IMR-90 (cell line): Measurements from ENCODE around the gene DKK2. TPM values are rescaled to one million over a fixed set of nuclear protein-coding genes. Genes with fewer than 3 reads are reported as not detected.

ENCODE experiments used
- ATAC-seq: fragments of 200-7000 bp; cut with Tn5 transposase; 2 replicates; pipeline ENCODE4 v1.9.1; 2020; ENCODE audit warnings: low read depth, mild to moderate bottlenecking, moderate library complexity
- BruUV-seq: library from RNA; stranded (reverse); fragments of 400-500 nt; replicated peaks from 2 replicates; lab custom pipeline; 2021; lab: Mats Ljungman, UMichigan
- CTCF ChIA-PET: fragments of 300-600 bp; formaldehyde crosslinking; extraction: SDS; loops from one replicate; lab custom pipeline; 2021; ENCODE audit warnings: antibody characterized with exemption; lab: Yijun Ruan, JAX
- POLR2A ChIA-PET: fragments of 300-600 bp; sonication (Branson Sonifier 250); formaldehyde crosslinking; loops from one replicate; lab custom pipeline; 2022; ENCODE audit warnings: antibody characterized with exemption; ENCODE audit not compliant: unreplicated experiment; lab: Charles Lee
- DNase-seq: peaks from one replicate; pipeline ENCODE4 v3.0.0; 2013
- H2AFZ ChIP-seq: replicated peaks from 2 replicates; pipeline ENCODE3; 2013; ENCODE audit warnings: low read length, mild to moderate bottlenecking; ENCODE audit not compliant: poor library complexity
- H2AK5ac ChIP-seq: 2 replicates; pipeline ENCODE4 v1.6.1; 2013; ENCODE audit warnings: low read depth, low read length, inconsistent platforms
- H2AK9ac ChIP-seq: replicated peaks from 2 replicates; pipeline ENCODE3; 2013; ENCODE audit warnings: mild to moderate bottlenecking, low read depth, low read length, moderate library complexity; ENCODE audit not compliant: poor library complexity
- H2BK120ac ChIP-seq: 2 replicates; pipeline ENCODE4 v1.6.1; 2013; ENCODE audit warnings: low read depth, low read length, inconsistent platforms
- H2BK15ac ChIP-seq: 3 replicates; pipeline ENCODE4 v1.6.1; 2013; ENCODE audit warnings: low read depth, low read length, inconsistent platforms
- H2BK20ac ChIP-seq: 2 replicates; pipeline ENCODE4 v1.6.1; 2013; ENCODE audit warnings: low read depth, mild to moderate bottlenecking, inconsistent platforms, low read length, moderate library complexity
- H2BK5ac ChIP-seq: 2 replicates; pipeline ENCODE4 v1.6.1; 2013; ENCODE audit warnings: mild to moderate bottlenecking, low read depth, low read length, inconsistent platforms; ENCODE audit not compliant: poor library complexity, severe bottlenecking
- H3K14ac ChIP-seq: replicated peaks from 2 replicates; pipeline ENCODE4 v1.6.1; 2013; ENCODE audit warnings: low read depth, low read length, inconsistent platforms
- H3K18ac ChIP-seq: 2 replicates; pipeline ENCODE4 v1.6.1; 2013; ENCODE audit warnings: low read depth, low read length, control low read depth
- H3K23ac ChIP-seq: 2 replicates; pipeline ENCODE4 v1.6.1; 2013; ENCODE audit warnings: low read depth, low read length, inconsistent platforms
- H3K27ac ChIP-seq: 2 replicates; pipeline ENCODE4 v1.5.1; 2013; ENCODE audit warnings: mild to moderate bottlenecking, control low read depth, low read length; ENCODE audit not compliant: insufficient read depth
- H3K27me3 ChIP-seq: 2 replicates; pipeline ENCODE4 v1.6.1; 2013; ENCODE audit warnings: low read length; ENCODE audit not compliant: control insufficient read depth, insufficient read depth
- H3K36me3 ChIP-seq: 2 replicates; pipeline ENCODE4 v1.6.1; 2013; ENCODE audit warnings: low read length, mixed read lengths; ENCODE audit not compliant: control insufficient read depth, insufficient read depth
- H3K4ac ChIP-seq: 2 replicates; pipeline ENCODE4 v1.6.1; 2013; ENCODE audit warnings: low read depth, low read length, inconsistent platforms
- H3K4me1 ChIP-seq: 2 replicates; pipeline ENCODE4 v1.6.1; 2013; ENCODE audit warnings: low read length, mixed read lengths; ENCODE audit not compliant: control insufficient read depth, insufficient read depth
- H3K4me2 ChIP-seq: 2 replicates; pipeline ENCODE4 v1.6.1; 2013; ENCODE audit warnings: low read depth, mild to moderate bottlenecking, control low read depth, low read length, moderate library complexity
- H3K4me3 ChIP-seq: 2 replicates; pipeline ENCODE4 v1.5.1; 2013; ENCODE audit warnings: low read depth, mild to moderate bottlenecking, control low read depth, low read length, moderate library complexity; ENCODE audit not compliant: insufficient read depth
- H3K56ac ChIP-seq: 2 replicates; pipeline ENCODE4 v1.6.1; 2013; ENCODE audit warnings: low read length, inconsistent platforms; ENCODE audit not compliant: insufficient read depth; ENCODE audit errors: extremely low read depth
- H3K79me1 ChIP-seq, 2 experiments: 2 replicates each; pipeline ENCODE4 v1.6.1; 2013; ENCODE audit warnings: low read length in 2 of 2, inconsistent platforms in 1 of 2, low read depth in 1 of 2
- H3K9ac ChIP-seq: 2 replicates; pipeline ENCODE4 v1.6.1; 2013; ENCODE audit warnings: low read depth, low read length, control low read depth
- H3K9me1 ChIP-seq: 2 replicates; pipeline ENCODE4 v1.6.1; 2013; ENCODE audit warnings: low read length, inconsistent platforms; ENCODE audit not compliant: insufficient read depth
- H3K9me3 ChIP-seq: 2 replicates; pipeline ENCODE4 v1.6.1; 2013; ENCODE audit warnings: low read length; ENCODE audit not compliant: control insufficient read depth, insufficient read depth
- H4K20me1 ChIP-seq: 2 replicates; pipeline ENCODE4 v1.6.1; 2013; ENCODE audit warnings: low read length, inconsistent platforms; ENCODE audit not compliant: insufficient read depth
- H4K5ac ChIP-seq: 2 replicates; pipeline ENCODE4 v1.6.1; 2013; ENCODE audit warnings: mild to moderate bottlenecking, low read depth, low read length, control low read depth
- H4K8ac ChIP-seq, 2 experiments: 2 replicates each; pipeline ENCODE4 v1.6.1; 2013; ENCODE audit warnings: low read depth in 2 of 2, low read length in 2 of 2, control low read depth in 1 of 2, inconsistent platforms in 1 of 2
- H4K91ac ChIP-seq: 2 replicates; pipeline ENCODE4 v1.6.1; 2013; ENCODE audit warnings: low read depth, low read length, inconsistent platforms; ENCODE audit not compliant: insufficient read depth
- BHLHE40 ChIP-seq: fragments of 150-350 bp; IDR thresholded peaks from 2 replicates; pipeline ENCODE4 v1.6.1; 2016; ENCODE audit warnings: mild to moderate bottlenecking, low read depth, low read length
- CEBPB ChIP-seq: IDR thresholded peaks from 2 replicates; pipeline ENCODE4 v1.6.1; 2012; ENCODE audit warnings: low read depth, low read length, improper control_type of control experiment
- CHD1 ChIP-seq: IDR thresholded peaks from 2 replicates; pipeline ENCODE4 v1.6.1; 2012; ENCODE audit warnings: low read depth, low read length, improper control_type of control experiment
- MAFK ChIP-seq: IDR thresholded peaks from 2 replicates; pipeline ENCODE4 v1.6.1; 2012; ENCODE audit warnings: low read depth, low read length, improper control_type of control experiment
- MAZ ChIP-seq: IDR thresholded peaks from 2 replicates; pipeline ENCODE4 v1.6.1; 2012; ENCODE audit warnings: low read depth, mild to moderate bottlenecking, low read length, improper control_type of control experiment, moderate library complexity, borderline replicate concordance
- MXI1 ChIP-seq: IDR thresholded peaks from 2 replicates; pipeline ENCODE4 v1.6.1; 2012; ENCODE audit warnings: low read depth, mild to moderate bottlenecking, low read length, moderate library complexity, borderline replicate concordance
- NFE2L2 ChIP-seq: fragments of 150-350 bp; IDR thresholded peaks from 2 replicates; pipeline ENCODE4 v1.6.1; 2016; ENCODE audit warnings: low read depth, mild to moderate bottlenecking, low read length
- POLR2A ChIP-seq: IDR thresholded peaks from 2 replicates; pipeline ENCODE4 v1.6.1; 2012; ENCODE audit warnings: mild to moderate bottlenecking, low read depth, low read length
- RAD21 ChIP-seq: IDR thresholded peaks from 2 replicates; pipeline ENCODE4 v1.6.1; 2012; ENCODE audit warnings: low read length, improper control_type of control experiment
- RCOR1 ChIP-seq: IDR thresholded peaks from 2 replicates; pipeline ENCODE4 v1.6.1; 2012; ENCODE audit warnings: mild to moderate bottlenecking, low read length, improper control_type of control experiment; ENCODE audit not compliant: insufficient replicate concordance
- RFX5 ChIP-seq: IDR thresholded peaks from 2 replicates; pipeline ENCODE4 v1.8.0; 2012; ENCODE audit warnings: low read depth, mild to moderate bottlenecking, low read length, moderate library complexity
- SMC3 ChIP-seq: fragments of 150-350 bp; IDR thresholded peaks from 2 replicates; pipeline ENCODE4 v1.6.1; 2016; ENCODE audit warnings: low read depth, mild to moderate bottlenecking, antibody characterized with exemption, low read length, moderate library complexity
- WGBS, 2 experiments: methylation state at CpG; one replicate each; pipeline versions ENCODE4 v1.1.5 to v1.1.7; 2013; ENCODE audit warnings: missing lambda C conversion rate in 2 of 2; ENCODE audit not compliant: insufficient read length in 1 of 2; ENCODE audit errors: extremely low coverage in 2 of 2; 5-methylcytosine and 5-hydroxymethylcytosine counted together
- dilution Hi-C: fragments of 300-500 bp; cut with HindIII; formaldehyde crosslinking; loops from one replicate; pipeline ENCODE4 v1.14.3; 2018; ENCODE audit warnings: low sequenced_read_pairs; ENCODE audit not compliant: unreplicated experiment
- in situ Hi-C: fragments of 300-500 bp; cut with MboI; formaldehyde crosslinking; loops from 3 replicates; pipeline ENCODE4 v1.14.3; 2019; ENCODE audit warnings: low sequenced_read_pairs, inconsistent platforms, mixed read lengths
- intact Hi-C: fragments of 100-400 bp; cut with micrococcal nuclease; formaldehyde crosslinking; loops from 2 replicates; pipeline ENCODE4 v1.10.0; 2022
- polyA plus RNA-seq, 3 experiments: library from polyadenylated mRNA; depleted of rRNA; stranded (reverse); fragments of >200 nt; gene quantifications; 2 replicates each; pipeline ENCODE4 v1.2.3, GENCODE V29; 2012; ENCODE audit warnings: low replicate concordance in 1 of 3
- total RNA-seq: library from RNA; depleted of rRNA; stranded (reverse); fragments of >200 nt; gene quantifications from 2 replicates; pipeline ENCODE4 v1.2.3, GENCODE V29; 2012
- TF ChIP-seq, protein P1 (sequence below): conservative IDR thresholded peaks from 2 replicates; pipeline ENCODE4 v1.5.1; 2012; ENCODE audit warnings: mild to moderate bottlenecking, low read depth, low read length, improper control_type of control experiment
- TF ChIP-seq, protein P2 (sequence below): fragments of 150-350 bp; IDR thresholded peaks from 2 replicates; pipeline ENCODE4 v1.6.1; 2016; ENCODE audit warnings: low read depth, mild to moderate bottlenecking, low read length, moderate library complexity, borderline replicate concordance
- TF ChIP-seq, protein P3 (sequence below): fragments of 150-350 bp; IDR thresholded peaks from 2 replicates; pipeline ENCODE4 v1.6.1; 2017; ENCODE audit warnings: mild to moderate bottlenecking, antibody characterized with exemption, low read length, low read depth

Gene DKK2
- total and polyA plus RNA-seq, 2 of the 4 experiments (the other 2 are of a cell fraction) = 0.39 to 0.72 TPM

DNA sequence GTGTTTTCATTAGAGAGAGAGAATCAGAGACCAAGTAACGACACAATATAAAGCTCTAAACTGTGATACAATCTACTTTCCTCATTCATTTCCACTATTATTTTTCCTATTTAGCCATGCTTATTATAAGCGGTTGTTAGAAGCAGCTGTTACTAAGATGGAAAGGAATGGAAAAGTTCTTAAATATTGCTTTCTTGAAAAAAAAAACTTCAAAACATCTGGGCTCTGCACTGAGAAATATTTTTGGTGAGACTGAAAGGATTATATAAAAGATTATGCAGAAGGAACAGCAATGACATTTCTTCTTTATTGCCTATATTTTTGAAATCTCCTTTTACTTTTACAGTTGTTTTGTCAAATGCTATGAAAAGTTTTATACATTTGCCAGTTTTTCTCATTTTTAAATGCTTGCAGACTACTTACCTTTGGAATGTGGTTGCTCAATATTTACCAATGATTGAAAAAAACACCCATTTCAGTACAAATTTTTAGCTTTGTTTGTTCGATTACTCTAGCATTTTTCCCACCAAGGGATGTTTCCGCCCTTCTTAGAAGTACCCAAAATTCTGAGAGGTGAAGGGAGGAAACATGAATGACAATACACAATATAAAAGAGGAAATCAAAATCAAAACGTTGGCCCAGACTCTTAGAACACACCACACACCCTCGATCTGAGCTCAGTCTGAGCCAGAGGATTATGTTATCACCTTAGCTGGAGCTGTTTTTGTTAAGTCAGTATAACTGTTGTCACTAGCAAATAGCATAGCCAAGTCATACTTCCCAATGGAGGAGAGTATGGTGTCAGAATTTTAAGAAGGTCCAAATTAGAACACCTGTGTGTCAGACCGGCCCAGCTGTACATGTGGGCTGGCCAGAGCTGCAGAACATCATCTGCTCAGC lies 18.4 kb downstream of the DKK2 start:
- intact Hi-C loops (no loop called here), in situ Hi-C loops (no loop called here), dilution Hi-C loops (no loop called here)
- Histone ChIP-seq H2BK20ac (no peak overlapping the region), H3K27ac (no peak overlapping the region), H3K18ac (no peak overlapping the region), H3K14ac (no peak overlapping the region), H3K4me1 (no peaks in the 10 kb centered on the region), H4K91ac (no peak overlapping the region), H2BK5ac (no peak overlapping the region), H3K4me2 (no peak overlapping the region), H2AK9ac (no peak overlapping the region), H3K9me1 (no peaks in the 10 kb centered on the region), H3K36me3 (no peaks in the 10 kb centered on the region), H2AK5ac (no peak overlapping the region), H2BK120ac (no peak overlapping the region), H4K20me1 (no peaks in the 10 kb centered on the region), H3K4ac (no peak overlapping the region), H3K56ac (no peak overlapping the region), H3K9me3 (no peaks in the 10 kb centered on the region), H3K23ac (no peak overlapping the region), H3K27me3 (no peaks in the 10 kb centered on the region), H4K5ac (no peak overlapping the region), H3K79me1 (no peaks in the 10 kb centered on the region), H3K9ac (no peak overlapping the region), H2AFZ (no peak overlapping the region), H2BK15ac (no peak overlapping the region), H4K8ac (no peak overlapping the region), H3K4me3 (no peak overlapping the region)
- ATAC-seq (no peak), DNase-seq (no peak)
- WGBS, 2 experiments = 33% methylated on average over 1 of the region's 7 CpGs; no CpG with 5 or more reads in 1 of the 2 experiments
- ChIA-PET POLR2A (no interaction called here), CTCF (no interaction called here)
- BruUV-seq = no TSS peak
- no peak for TF ChIP-seq NFE2L2
- TF ChIP-seq CEBPB = no peak
- TF ChIP-seq RAD21 = no peak
- no peak for TF ChIP-seq BHLHE40
- no peak for TF ChIP-seq POLR2A
- TF ChIP-seq RFX5 = no peak
- no peak for TF ChIP-seq MAFK
- no peak for TF ChIP-seq SMC3
- TF ChIP-seq, protein P1, sequence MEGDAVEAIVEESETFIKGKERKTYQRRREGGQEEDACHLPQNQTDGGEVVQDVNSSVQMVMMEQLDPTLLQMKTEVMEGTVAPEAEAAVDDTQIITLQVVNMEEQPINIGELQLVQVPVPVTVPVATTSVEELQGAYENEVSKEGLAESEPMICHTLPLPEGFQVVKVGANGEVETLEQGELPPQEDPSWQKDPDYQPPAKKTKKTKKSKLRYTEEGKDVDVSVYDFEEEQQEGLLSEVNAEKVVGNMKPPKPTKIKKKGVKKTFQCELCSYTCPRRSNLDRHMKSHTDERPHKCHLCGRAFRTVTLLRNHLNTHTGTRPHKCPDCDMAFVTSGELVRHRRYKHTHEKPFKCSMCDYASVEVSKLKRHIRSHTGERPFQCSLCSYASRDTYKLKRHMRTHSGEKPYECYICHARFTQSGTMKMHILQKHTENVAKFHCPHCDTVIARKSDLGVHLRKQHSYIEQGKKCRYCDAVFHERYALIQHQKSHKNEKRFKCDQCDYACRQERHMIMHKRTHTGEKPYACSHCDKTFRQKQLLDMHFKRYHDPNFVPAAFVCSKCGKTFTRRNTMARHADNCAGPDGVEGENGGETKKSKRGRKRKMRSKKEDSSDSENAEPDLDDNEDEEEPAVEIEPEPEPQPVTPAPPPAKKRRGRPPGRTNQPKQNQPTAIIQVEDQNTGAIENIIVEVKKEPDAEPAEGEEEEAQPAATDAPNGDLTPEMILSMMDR = no peak
- no peak for TF ChIP-seq RCOR1
- TF ChIP-seq, protein P2, sequence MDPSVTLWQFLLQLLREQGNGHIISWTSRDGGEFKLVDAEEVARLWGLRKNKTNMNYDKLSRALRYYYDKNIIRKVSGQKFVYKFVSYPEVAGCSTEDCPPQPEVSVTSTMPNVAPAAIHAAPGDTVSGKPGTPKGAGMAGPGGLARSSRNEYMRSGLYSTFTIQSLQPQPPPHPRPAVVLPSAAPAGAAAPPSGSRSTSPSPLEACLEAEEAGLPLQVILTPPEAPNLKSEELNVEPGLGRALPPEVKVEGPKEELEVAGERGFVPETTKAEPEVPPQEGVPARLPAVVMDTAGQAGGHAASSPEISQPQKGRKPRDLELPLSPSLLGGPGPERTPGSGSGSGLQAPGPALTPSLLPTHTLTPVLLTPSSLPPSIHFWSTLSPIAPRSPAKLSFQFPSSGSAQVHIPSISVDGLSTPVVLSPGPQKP = no peak
- no peak for TF ChIP-seq MAZ
- TF ChIP-seq, protein P3, sequence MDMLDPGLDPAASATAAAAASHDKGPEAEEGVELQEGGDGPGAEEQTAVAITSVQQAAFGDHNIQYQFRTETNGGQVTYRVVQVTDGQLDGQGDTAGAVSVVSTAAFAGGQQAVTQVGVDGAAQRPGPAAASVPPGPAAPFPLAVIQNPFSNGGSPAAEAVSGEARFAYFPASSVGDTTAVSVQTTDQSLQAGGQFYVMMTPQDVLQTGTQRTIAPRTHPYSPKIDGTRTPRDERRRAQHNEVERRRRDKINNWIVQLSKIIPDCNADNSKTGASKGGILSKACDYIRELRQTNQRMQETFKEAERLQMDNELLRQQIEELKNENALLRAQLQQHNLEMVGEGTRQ = no peak
- TF ChIP-seq CHD1 = no peak
- TF ChIP-seq MXI1 = no peak
